K562 (cell line): ENCODE results near the gene NODAL. TPM values are rescaled to one million over a fixed set of nuclear protein-coding genes. Genes with fewer than 3 reads are reported as not detected.

Experiments
- ATAC-seq: fragments of 200-7000 bp; cut with Tn5 transposase; 3 replicates; pipeline ENCODE4 v1.9.1; 2020; ENCODE audit warnings: moderate library complexity
- BruUV-seq: library from RNA; stranded (reverse); fragments of 400-500 nt; replicated peaks from 2 replicates; lab custom pipeline; 2021; lab: Mats Ljungman, UMichigan
- CTCF ChIA-PET: fragments of 300-600 bp; formaldehyde crosslinking; extraction: SDS; loops from one replicate; lab custom pipeline; 2021; ENCODE audit warnings: low intra/inter-chr PET ratio; lab: Yijun Ruan, JAX
- POLR2A ChIA-PET: fragments of 300-600, 350-650 bp; sonication (Branson Sonifier 250); formaldehyde crosslinking; extraction: SDS; loops from one replicate; lab custom pipeline; 2021; ENCODE audit warnings: antibody characterized with exemption, inconsistent platforms; lab: Yijun Ruan, JAX
- DNase-seq, 4 experiments: peaks; one replicate each; pipeline versions ENCODE4 v3.0.0 to v3.0.0-alpha.2; 2011 to 2018; ENCODE audit warnings: low spot score in 3 of 4, mixed read lengths in 3 of 4; ENCODE audit errors: extremely low read depth in 1 of 4
- FAIRE-seq: peaks from 2 replicates; lab custom pipeline; 2011; peaks lifted over from hg19 to GRCh38; lab: Jason Lieb, UNC
- H2AFZ ChIP-seq: 2 replicates; pipeline ENCODE4 v1.6.0; 2011; ENCODE audit warnings: low read depth, low read length, control low read depth, inconsistent platforms
- H3K27ac ChIP-seq: fragments of 200-600 bp; 3 replicates; pipeline ENCODE4 v1.8.0; 2011; ENCODE audit warnings: low read depth, mild to moderate bottlenecking, control low read depth, inconsistent platforms, low read length, moderate library complexity, mixed read lengths; ENCODE audit errors: extremely low read depth
- H3K27me3 ChIP-seq, 2 experiments: fragments of 300-600 bp in 1 of 2; 2 replicates in 1 of 2; 3 replicates in 1 of 2; pipeline versions ENCODE4 v1.6.0 to v1.8.0; 2011; ENCODE audit warnings: inconsistent platforms in 2 of 2, low read length in 2 of 2, mild to moderate bottlenecking in 1 of 2, mixed read lengths in 1 of 2, moderate library complexity in 1 of 2; ENCODE audit not compliant: control insufficient read depth in 2 of 2, insufficient read depth in 2 of 2
- H3K36me3 ChIP-seq: fragments of 300-600 bp; 3 replicates; pipeline ENCODE4 v1.8.0; 2011; ENCODE audit warnings: mild to moderate bottlenecking, low read length, inconsistent platforms; ENCODE audit not compliant: control insufficient read depth, insufficient read depth
- H3K4me1 ChIP-seq, 2 experiments: fragments of 200-600 bp in 1 of 2; replicated peaks in 1 of 2; 2 replicates in 1 of 2; 3 replicates in 1 of 2; pipeline versions ENCODE4 v1.5.1 to v1.8.0; 2011; ENCODE audit warnings: inconsistent platforms in 2 of 2, low read length in 2 of 2, mild to moderate bottlenecking in 1 of 2, mixed read lengths in 1 of 2, moderate library complexity in 1 of 2; ENCODE audit not compliant: control insufficient read depth in 2 of 2, insufficient read depth in 2 of 2
- H3K4me2 ChIP-seq: 2 replicates; pipeline ENCODE4 v1.6.1; 2011; ENCODE audit warnings: low read length, control low read depth, inconsistent platforms, mixed read lengths; ENCODE audit not compliant: insufficient read depth
- H3K4me3 ChIP-seq: fragments of 200-600 bp; sonication (generic), shearing (Covaris generic); 2 replicates; pipeline ENCODE4 v1.5.1; 2016; ENCODE audit warnings: control low read depth, inconsistent platforms
- H3K79me2 ChIP-seq: fragments of 200-600 bp; 3 replicates; pipeline ENCODE4 v1.8.0; 2011; ENCODE audit warnings: low read length, inconsistent platforms; ENCODE audit not compliant: control insufficient read depth, insufficient read depth
- H3K9ac ChIP-seq, 2 experiments: 2 replicates each; pipeline versions ENCODE4 v1.6.0 to v1.6.1; 2011; ENCODE audit warnings: low read depth in 2 of 2, low read length in 2 of 2, control low read depth in 1 of 2, inconsistent platforms in 1 of 2, mild to moderate bottlenecking in 1 of 2, mixed read lengths in 1 of 2; ENCODE audit not compliant: insufficient read depth in 1 of 2
- H3K9me1 ChIP-seq: one replicate; pipeline ENCODE4 v1.6.0; 2011; ENCODE audit warnings: inconsistent platforms, mild to moderate bottlenecking, low read length, moderate library complexity; ENCODE audit not compliant: control insufficient read depth, insufficient read depth
- H3K9me3 ChIP-seq: replicated peaks from 2 replicates; pipeline ENCODE4 v1.5.1; 2011; ENCODE audit warnings: low read depth, low read length, inconsistent platforms; ENCODE audit not compliant: control insufficient read depth, insufficient read depth
- H4K20me1 ChIP-seq: replicated peaks from 2 replicates; pipeline ENCODE4 v1.6.1; 2011; ENCODE audit warnings: low read length, inconsistent platforms, mixed read lengths; ENCODE audit not compliant: control insufficient read depth, insufficient read depth
- CREB1 ChIP-seq, 2 experiments: sonication (generic) in 1 of 2; formaldehyde crosslinking in 1 of 2; IDR thresholded peaks; 2 replicates each; pipeline versions ENCODE4 v1.6.1 to v1.8.0; 2012 to 2022; ENCODE audit warnings: inconsistent platforms in 1 of 2, mild to moderate bottlenecking in 1 of 2, missing genetic modification reagents in 1 of 2, moderate library complexity in 1 of 2
- KAT2B ChIP-seq: IDR thresholded peaks from one replicate; pipeline ENCODE4 v1.6.1; 2012; ENCODE audit warnings: low read depth, mild to moderate bottlenecking, control low read depth, inconsistent platforms, low read length, moderate library complexity
- NCOR1 ChIP-seq: fragments of 450-650 bp; IDR thresholded peaks from 2 replicates; pipeline ENCODE4 v1.6.1; 2016; ENCODE audit warnings: mild to moderate bottlenecking, moderate library complexity
- POU5F1 ChIP-seq: fragments of 150-350 bp; IDR thresholded peaks from 2 replicates; pipeline ENCODE4 v1.6.1; 2014; ENCODE audit warnings: borderline replicate concordance, low read length, low read depth, mild to moderate bottlenecking; ENCODE audit not compliant: partially characterized antibody
- TEAD1 ChIP-seq, 2 experiments: fragments of 450-650 bp in 1 of 2; sonication (generic) in 1 of 2; formaldehyde crosslinking; IDR thresholded peaks; 2 replicates each; pipeline versions ENCODE4 v1.4.0 to v1.8.0; 2020 to 2022; ENCODE audit warnings: mild to moderate bottlenecking in 2 of 2, missing genetic modification reagents in 1 of 2
- WHSC1 ChIP-seq: IDR thresholded peaks from one replicate; pipeline ENCODE4 v1.6.1; 2012; ENCODE audit warnings: low read length, control low read depth, inconsistent platforms
- WGBS: fragments of 100-300 bp; shearing (Covaris generic); methylation state at CpG from one replicate; pipeline ENCODE4 v1.1.6; 2016; ENCODE audit warnings: low coverage, mixed read lengths; ENCODE audit not compliant: insufficient coverage; ENCODE audit errors: missing lambda C conversion rate; 5-methylcytosine and 5-hydroxymethylcytosine counted together
- in situ Hi-C: fragments of 300-500 bp; cut with MboI; formaldehyde crosslinking; loops from 4 replicates; pipeline ENCODE4 v1.15.0; 2018; ENCODE audit warnings: inconsistent platforms, mixed read lengths
- intact Hi-C: fragments of 100-400 bp; cut with micrococcal nuclease; formaldehyde crosslinking; loops from 2 replicates; pipeline ENCODE4 v1.14.2; 2022
- polyA plus RNA-seq, 8 experiments: library from polyadenylated mRNA; depleted of rRNA in 4 of 8; stranded (reverse) in 5 of 8; unstranded in 3 of 8; fragments of >200 nt; fragmentation: Nextera tagmentation in 2 of 8; fragmentation: Illumina TruSeq in 1 of 8; extraction: Ambion mirVana in 2 of 8; extraction: Trizol in 1 of 8; gene quantifications; 2 replicates each; pipeline versions ENCODE4 v1.2.1 to v1.2.3, GENCODE V29; 2011 to 2014; ENCODE audit warnings: inconsistent platforms in 1 of 8, missing spikeins in 1 of 8
- total RNA-seq, 7 experiments: library from RNA; depleted of rRNA in 6 of 7; stranded (reverse); fragments of >200 nt in 6 of 7; fragmentation: Illumina TruSeq in 2 of 7; extraction: Trizol in 2 of 7; gene quantifications; 2 replicates each; pipeline versions ENCODE4 v1.2.1 to v1.2.3, GENCODE V29; 2011 to 2021; ENCODE audit warnings: low replicate concordance in 1 of 7

Gene NODAL
- total and polyA plus RNA-seq, 9 of the 15 experiments (the other 6 are each of a cell fraction or from before 2014, with no cell fraction given), result not detected

DNA sequence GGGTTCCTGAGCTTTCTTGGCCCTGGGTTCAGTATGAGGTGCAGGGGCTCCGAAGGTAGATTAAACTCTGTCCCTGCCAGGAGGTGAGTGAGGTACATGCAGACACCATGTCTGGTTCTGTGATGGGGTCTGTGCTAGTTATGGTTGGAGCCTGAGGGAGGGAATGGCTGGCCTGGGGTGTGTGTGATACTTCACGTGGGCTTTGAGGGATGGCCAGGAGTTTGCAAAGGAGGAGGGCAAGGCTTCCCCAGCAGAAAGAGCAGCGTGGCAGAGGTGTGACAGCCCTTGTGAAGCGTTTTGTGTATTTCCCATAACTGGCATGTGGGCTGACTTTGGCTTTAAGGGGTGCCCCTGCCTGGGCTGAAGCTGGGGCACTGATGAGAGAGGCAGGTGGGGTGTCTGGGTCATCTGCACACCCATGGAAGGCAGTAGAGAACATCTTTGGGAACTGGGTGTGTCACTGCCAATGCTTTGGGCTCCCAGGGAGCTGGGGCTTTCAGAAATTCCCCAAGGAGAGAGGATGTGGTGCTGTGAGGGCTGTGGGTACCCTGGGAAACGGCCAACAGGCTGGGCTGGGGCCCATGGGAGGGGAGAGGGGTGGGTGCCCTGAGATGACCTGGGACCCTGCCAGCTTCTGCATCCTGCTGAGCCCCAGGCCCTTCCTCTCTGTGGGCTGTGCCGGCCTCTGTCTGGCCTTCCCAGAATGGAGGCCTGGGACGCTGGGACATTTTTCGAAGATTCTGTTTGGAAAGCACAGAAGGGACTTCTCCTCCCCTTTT, 41.7 kb upstream of the NODAL start:
- WGBS, result 0% methylated on average over 8 of the region's 8 CpGs
- Histone ChIP-seq H3K79me2 (no peaks in the 10 kb centered on the region), H3K9me3 (no peaks in the 10 kb centered on the region), H2AFZ (no peak overlapping the region), H3K36me3 (no peaks in the 10 kb centered on the region), H3K27ac (no peak overlapping the region), H3K4me2 (no peak overlapping the region), H3K9me1 (no peaks in the 10 kb centered on the region), H3K4me1 (peaks cover 0 to 11% of the 10 kb centered on the region in 2 experiments; a peak in 2 of 5 replicates), H3K9ac (no peak overlapping the region), H3K4me3 (no peak overlapping the region), H4K20me1 (peaks cover 21% of the 10 kb centered on the region), H3K27me3 (peaks cover 52 to 75% of the 10 kb centered on the region in 2 experiments)
- ATAC-seq (no peak), FAIRE-seq (no peak), DNase-seq (no peak)
- in situ Hi-C loops, result no loop called here
- ChIA-PET CTCF (no interaction called here), POLR2A (interaction anchor here (0.8 to 1.6 kb wide), 2 partner anchors 11 to 41 kb away, joined by 3 to 5 read pairs; no protein-coding TSS in a partner anchor)
- no peak for TF ChIP-seq POU5F1
- no peak for TF ChIP-seq TEAD1 (CRISPR knock-in tag; IDR thresholded peaks at IDR 0.05)
- TF ChIP-seq KAT2B, result no peak
- no peak for TF ChIP-seq NCOR1
- no peak for TF ChIP-seq CREB1 (IDR thresholded peaks at IDR 0.05)
- TF ChIP-seq CREB1 (CRISPR knock-in tag; IDR thresholded peaks at IDR 0.05), result no peak
- TF ChIP-seq WHSC1, result no peak
- no TSS peak for BruUV-seq
- intact Hi-C loops, result no loop called here
